GM19023 (cell line): ENCODE measurements around the gene MAP2K5.

Experiments
- ATAC-seq: cut with Tn5 transposase; IDR thresholded peaks from one replicate; pipeline ENCODE4 v1.9.1; 2021; ENCODE audit warnings: mild to moderate bottlenecking, moderate library complexity; ENCODE audit not compliant: unreplicated experiment

The MAP2K5 gene

GRCh38 chr15:67746450-67746849 is 203.9 kb downstream of the MAP2K5 start:
- no peak for ATAC-seq

DNA sequence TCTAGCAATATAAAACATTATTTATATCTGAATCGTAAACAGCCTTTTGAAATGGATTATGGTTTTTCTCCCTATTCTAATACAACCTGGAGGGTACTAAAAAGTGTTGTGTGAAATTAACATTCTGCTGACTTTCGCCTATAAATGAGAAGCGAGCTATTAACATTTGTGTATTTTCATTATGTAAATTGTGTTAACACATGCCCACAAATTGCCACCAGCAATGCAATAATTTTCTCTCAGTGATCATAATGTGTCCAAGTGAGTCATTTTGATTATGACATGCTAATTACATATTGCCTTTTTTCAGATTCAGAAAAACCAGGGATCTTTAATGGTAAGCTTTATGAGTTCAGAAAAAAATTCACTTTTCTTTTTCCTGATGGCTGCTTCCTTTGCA is 205.4 kb downstream of the MAP2K5 start:
- ATAC-seq = no peak

DNA sequence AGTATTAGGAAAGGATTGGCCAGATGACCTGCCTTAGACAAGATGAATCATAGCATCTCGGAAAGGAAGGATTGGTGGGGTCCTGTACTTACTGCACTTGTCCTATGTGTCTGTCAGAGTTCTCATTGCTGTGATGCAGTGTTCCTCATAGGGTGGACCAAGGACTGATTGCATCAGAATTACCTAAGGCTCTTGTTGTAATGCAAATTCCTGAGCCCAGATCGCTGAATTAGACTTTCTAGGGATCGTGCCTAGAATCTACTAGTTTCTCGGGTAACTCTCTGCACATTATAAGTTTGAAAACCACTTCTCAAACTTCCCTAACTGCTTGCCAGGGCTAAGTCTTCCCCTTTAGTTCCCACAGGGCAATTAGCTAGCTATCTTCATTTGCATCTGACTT is 207.9 kb downstream of the MAP2K5 start:
- no peak for ATAC-seq

- ATAC-seq = no peak
Observed at GRCh38 chr15:67753891-67754290, 211.4 kb downstream of the MAP2K5 start.

DNA sequence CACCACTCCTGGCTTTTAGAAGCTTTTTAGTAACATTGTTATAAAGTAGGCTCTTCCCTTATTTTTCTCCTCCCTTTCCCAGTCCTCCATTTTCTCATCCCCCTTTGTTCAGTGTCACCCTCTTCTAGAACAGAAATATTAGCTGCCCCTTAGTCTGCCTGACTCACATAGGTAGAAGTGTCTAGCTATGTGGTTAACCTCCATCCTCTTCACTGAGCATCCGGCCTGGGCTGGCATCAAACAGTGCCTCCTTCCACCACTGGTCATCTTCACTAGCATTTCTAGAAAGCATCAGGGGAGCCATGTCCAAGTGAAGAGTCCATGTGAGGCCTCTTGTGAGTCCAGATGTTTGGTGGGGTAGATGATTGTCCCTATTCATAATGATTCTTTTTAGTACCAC is 212.8 kb downstream of the MAP2K5 start:
- ATAC-seq = no peak

DNA sequence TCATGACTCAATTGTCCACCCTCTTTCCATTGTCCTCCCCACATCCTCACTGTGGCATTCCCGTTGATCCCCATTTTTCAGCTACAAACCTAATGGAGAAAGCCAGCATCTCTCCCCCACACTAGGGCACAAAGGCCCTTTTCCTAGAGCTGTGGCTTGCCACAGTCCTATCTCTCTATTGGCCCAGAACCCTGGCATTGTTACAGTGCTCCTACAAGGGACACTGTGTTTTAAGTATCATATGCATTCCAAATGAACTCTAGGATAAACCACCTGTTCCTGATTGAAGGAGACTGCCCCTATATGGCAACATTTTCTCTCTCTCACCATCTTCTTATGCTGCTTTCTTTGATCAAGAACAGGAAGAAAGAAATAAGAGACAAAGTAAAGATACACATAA is 213.4 kb downstream of the MAP2K5 start:
- ATAC-seq = no peak

DNA sequence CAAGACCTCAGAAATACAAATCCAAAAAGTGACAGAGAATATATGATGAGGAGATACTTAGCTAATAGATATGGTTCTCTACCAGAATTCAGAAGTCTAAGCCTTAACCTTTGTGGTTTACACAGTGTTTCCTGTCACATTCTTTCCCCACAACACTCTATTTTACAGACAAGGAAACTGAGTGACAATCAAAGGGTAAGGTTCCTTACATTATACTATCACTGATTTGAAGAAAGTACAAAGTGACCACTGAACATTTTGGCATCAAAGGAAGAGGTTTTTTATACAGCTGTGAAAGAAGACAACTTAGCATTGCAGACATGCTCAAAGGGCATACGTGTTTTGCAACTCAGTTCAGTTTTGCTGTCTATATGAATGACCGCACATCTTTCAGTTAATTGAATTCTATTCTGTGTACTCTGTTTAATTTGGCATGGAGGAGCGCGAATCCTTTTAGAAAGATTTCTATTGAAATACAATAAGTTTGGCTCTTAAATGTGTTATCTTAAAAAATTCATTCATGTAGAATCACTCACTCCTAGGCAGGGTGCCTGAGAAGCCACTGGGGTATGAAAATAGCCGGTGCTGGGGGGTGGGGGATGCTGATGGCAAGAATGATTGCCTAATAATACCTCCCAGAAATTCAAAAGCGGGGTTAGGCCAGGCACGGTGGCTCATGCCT is 216.3 kb downstream of the MAP2K5 start:
- ATAC-seq = no peak

- ATAC-seq = no peak
Observed at GRCh38 chr15:67760901-67761300, 218.4 kb downstream of the MAP2K5 start.

DNA sequence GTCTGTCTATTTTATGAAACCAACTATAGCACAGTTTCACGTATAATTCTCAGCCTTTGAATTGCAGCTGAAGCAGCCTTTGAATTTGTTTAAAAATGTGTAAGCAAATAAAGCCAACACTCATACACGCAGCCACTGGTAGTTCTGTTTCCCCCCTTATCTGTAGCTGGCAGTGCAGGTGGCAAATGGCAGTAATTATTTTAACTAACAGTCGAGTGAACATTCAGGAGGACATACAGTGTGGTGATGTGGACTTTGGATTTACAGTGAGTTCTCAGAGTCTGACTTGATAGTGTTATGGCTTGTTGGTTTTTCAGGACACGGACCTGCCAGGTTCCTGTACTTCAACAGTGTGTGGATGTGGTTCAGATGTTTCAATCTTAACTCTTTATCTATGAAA is 218.8 kb downstream of the MAP2K5 start:
- no peak for ATAC-seq

DNA sequence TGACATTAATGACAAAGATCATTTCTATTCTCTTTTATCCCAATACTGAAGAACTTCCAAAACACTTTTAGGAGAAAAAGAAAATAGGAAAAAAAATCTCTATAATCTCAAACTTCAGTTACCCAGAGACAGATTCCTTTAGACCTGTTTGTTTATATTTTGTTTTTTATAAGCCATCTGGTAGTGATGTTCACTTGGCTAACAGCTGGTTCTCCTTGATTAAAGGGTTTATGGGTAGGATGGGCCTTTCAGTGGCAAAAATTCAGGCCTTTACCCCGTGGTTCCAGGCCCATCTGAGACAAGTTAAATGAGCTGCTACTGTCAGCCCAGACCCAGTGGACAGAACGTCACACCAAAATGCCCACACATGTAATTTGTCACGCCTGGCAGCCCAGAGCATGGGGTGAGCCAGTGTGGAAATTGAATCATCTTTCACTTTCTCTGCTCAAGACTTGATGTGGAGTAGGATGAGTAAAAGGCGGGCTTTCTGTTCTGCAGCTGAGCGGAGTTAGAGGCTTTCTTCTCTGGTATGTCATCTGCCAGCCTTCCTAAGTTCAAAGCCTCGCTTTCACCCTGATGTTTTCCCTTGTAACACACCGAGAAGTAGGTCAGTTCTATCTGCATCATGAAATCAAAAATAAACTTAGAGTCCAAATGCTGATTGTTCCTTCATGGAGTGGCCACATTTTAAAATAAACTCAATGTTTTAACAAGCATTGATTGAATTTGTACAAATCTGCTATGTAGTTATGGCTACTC is 220.3 kb downstream of the MAP2K5 start:
- ATAC-seq = peak; percentile 80

DNA sequence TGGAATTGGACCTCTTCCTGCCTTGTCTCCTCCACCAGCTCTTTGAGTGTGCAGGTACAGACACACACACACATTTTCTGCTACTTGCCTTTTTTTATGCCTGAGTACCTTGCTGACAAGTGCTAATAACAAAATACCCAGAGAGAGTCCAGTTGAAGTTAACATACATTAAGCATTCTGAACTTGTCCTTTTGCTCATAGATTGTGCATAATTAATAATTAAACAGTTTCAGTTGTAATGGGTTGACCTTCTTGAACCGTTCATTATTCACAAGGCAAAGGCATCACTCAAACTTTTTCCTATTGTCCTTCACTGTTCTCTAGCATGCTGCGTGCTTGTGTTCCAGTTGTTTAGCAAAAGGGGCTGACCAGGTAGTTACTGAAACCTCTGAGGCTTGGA is 223.2 kb downstream of the MAP2K5 start:
- no peak for ATAC-seq

GRCh38 chr15:67766968-67767367 is 224.5 kb downstream of the MAP2K5 start:
- ATAC-seq = no peak

- ATAC-seq = no peak
Observed at GRCh38 chr15:67768313-67768977, 225.9 kb downstream of the MAP2K5 start.

DNA sequence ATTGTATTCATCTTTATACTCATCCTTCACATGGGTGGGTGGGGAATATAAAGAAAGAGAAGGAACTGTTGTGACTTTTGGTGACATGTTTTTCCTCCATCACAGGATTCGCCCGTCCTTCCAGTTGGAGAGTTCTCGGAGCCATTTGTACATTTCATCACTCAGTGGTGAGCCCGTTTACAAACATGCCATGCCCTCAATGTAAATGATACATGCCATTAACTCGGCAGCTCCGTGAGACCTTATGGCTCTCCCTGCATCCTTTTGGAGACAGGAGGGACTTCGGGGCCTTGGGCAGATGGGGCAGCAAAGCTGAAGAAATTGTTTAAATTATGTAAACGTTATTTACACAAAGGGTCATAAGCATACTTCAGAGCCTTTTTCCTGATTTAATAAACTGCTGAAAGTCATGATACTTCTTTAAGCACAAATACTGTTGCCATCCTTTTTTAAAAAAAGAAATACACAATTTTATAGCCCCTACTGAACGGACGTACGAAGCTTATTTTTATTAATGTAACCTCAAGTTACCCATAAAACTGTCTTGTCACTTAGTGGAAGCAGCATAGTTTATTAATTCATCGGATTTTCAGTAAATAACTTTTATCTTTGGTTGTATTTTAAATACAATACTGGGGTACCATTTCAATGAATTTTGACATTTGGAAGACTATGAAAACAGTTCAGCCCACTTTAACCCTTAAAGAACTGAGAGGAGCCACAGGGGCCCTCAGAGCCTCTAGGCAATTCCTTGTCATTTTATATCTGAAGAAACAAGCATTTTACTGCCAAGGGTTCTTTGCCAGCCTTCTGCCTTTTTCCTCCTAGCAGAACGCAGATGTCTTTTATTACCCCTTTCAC is 227.2 kb downstream of the MAP2K5 start:
- no peak for ATAC-seq

GRCh38 chr15:67770358-67770628 is 227.8 kb downstream of the MAP2K5 start:
- no peak for ATAC-seq

DNA sequence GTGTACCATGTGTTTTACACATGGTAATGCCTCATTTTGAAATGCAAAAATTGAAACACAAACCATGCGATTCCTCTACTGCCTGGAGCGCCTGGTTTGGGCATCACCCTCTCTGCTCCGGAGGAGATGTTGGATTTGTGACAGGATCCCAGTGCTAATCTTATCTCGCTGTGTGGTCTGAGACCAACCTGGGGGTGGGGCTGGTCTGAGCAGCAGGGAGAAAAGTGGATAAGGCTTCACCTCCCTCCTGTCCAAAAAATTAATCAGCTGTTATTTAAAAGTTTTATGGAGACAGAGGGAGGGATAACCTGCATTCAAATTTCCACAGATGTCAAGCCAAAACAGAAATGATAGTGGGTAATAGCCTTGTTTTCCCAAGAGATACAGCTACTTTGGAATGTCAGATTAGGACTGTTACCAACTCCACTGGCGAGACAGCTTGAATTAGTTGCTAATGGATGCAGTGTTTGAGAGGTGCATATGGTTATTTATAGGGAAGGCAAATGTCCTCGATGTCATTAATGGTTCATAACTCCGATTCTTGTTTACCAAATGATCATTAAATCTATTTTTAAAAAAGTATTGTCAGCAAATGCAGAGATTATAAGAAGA is 228.8 kb downstream of the MAP2K5 start:
- no peak for ATAC-seq

GRCh38 chr15:67774626-67775025 is 232.1 kb downstream of the MAP2K5 start:
- no peak for ATAC-seq

- no peak for ATAC-seq
Observed at GRCh38 chr15:67775250-67775649, 232.7 kb downstream of the MAP2K5 start.

- no peak for ATAC-seq
Observed at GRCh38 chr15:67775998-67776397, 233.5 kb downstream of the MAP2K5 start.

GRCh38 chr15:67776600-67776999 is 234.1 kb downstream of the MAP2K5 start:
- ATAC-seq = no peak

GRCh38 chr15:67777071-67777470 is 234.6 kb downstream of the MAP2K5 start:
- no peak for ATAC-seq
